HG02840 (cell line): ENCODE measurements around the gene SUSD2.
"Not testable (repeated sequence)": the region's sequence is repeated elsewhere in the genome, so short reads cannot be mapped to it uniquely, and the experiment has no call there.

Experiments
- ATAC-seq: cut with Tn5 transposase; IDR thresholded peaks from one replicate; pipeline ENCODE4 v1.9.1; 2021; ENCODE audit warnings: mild to moderate bottlenecking, moderate library complexity, moderate number of reproducible peaks; ENCODE audit not compliant: unreplicated experiment, low FRiP score

Gene SUSD2, protein sequence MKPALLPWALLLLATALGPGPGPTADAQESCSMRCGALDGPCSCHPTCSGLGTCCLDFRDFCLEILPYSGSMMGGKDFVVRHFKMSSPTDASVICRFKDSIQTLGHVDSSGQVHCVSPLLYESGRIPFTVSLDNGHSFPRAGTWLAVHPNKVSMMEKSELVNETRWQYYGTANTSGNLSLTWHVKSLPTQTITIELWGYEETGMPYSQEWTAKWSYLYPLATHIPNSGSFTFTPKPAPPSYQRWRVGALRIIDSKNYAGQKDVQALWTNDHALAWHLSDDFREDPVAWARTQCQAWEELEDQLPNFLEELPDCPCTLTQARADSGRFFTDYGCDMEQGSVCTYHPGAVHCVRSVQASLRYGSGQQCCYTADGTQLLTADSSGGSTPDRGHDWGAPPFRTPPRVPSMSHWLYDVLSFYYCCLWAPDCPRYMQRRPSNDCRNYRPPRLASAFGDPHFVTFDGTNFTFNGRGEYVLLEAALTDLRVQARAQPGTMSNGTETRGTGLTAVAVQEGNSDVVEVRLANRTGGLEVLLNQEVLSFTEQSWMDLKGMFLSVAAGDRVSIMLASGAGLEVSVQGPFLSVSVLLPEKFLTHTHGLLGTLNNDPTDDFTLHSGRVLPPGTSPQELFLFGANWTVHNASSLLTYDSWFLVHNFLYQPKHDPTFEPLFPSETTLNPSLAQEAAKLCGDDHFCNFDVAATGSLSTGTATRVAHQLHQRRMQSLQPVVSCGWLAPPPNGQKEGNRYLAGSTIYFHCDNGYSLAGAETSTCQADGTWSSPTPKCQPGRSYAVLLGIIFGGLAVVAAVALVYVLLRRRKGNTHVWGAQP

DNA sequence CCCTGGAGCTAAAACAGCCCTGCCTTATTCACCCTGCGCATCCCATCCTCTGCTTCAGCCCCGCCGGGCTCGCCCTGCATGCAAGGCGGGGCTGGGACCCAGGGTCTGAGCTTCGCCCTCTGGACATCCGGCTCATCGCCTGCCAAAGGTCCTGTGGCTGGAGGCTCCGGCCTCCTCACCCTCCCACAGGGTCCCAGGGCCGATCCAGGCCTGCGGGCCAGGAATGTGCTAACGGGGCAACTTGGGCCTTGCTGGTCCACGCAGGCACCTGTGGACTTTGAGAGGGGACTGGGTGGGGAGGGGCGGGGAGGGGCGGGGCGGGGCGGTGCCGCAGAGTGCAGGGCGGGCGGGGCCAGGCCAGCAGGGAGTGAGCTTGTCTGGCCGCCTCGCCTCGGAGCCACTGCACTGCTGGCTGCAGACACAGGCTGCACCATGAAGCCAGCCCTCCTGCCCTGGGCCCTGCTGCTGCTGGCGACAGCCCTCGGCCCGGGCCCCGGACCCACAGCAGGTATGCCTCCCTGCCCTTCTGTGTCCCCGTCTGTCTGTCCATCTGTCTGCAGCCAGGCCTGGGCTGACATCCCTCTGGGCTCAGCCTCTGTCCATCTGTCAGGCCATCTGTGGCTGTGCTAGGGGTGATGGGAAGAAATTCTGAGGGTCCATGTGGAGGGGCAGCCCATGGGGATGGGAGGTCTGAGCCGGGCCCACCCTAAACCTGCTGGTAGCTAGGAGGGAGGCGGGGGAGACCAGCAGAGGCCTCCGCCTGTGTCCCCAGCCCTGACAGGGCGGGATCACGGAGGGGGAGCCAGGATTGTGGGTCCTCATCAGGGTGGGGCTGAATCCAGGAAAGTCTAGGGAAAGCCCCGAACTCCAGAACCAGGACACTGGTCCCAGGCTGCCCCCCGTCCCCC is at the start of gene SUSD2:
TSS of gene SUSD2 (plus strand) at position 400 of the 908 bp plus-strand sequence. CDS start at position 433, 33 bp downstream.
- ATAC-seq = no peak

DNA sequence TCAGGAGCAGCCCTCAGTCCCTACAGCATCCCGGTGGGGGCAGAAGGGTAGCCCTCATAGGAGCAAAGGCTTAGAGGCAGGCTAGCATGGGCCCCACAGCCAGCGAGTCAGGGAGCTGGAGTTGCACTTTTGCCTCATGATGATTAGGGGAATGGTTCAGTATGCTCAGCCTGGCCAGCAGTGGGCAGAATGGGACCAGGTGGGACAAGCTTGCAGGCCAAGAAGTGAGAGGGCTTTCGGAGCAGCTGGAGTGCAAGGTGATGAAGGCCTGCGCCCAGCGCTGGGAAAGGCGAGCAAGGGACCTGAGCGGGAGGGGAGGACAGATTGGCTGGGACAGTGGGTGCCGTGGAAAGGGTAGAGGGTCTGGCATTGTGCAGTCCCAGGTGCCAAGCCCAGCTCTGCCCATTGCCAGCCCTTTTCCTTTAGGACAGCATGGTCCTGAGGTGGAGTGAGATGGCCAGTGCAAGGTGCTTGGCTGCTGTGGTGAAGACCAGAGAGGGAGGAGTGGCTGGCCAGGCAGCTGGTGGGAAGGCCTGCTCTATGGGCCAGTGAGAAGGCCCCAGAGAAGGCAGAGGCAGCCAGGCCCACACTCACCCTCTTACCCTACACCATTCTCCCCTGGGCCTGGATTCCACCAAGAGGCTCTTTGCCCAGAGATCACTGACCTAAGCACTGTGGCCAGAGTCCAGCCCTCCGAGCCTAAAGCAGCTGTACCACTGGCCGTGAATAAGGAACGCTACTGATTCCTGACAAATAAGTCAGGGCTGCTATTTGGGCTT is 47.9 kb upstream of the SUSD2 start:
- no peak for ATAC-seq

DNA sequence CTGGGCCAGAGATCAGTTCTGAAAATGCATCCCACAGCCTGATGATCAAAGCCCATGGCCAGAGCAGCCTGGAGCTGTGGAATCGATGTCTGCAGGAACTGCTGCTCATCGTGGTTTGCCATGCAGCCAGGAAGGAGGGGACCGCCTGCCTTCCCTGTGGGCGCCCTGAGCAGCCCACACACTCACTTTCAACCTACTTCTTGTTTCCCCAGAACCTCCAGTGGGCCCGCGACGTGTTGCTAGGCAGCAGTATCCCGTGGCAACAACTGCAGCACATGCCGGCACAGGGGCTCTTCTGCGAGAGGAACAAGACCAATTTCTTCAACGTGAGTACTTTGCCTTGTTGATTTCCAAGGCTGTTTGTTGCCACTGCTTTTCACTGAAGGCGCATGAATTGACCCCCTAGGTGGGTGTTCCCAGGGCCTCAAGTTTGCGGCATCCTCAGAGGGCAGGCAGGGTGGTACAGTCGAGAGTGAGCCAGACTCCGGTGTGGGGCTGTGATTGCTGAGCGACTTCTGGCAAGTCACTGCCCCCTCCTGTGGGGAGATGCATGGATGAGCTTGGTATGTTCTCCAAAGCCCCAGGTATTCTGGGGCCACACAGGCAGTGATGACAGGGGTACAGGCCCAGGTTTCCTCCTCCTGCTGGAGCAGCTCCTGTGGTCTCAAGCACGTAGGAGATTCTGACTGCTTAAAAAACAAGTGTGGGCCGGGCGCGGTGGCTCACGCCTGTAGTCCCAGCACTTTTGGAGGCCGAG is 47.0 kb upstream of the SUSD2 start:
- no peak for ATAC-seq

DNA sequence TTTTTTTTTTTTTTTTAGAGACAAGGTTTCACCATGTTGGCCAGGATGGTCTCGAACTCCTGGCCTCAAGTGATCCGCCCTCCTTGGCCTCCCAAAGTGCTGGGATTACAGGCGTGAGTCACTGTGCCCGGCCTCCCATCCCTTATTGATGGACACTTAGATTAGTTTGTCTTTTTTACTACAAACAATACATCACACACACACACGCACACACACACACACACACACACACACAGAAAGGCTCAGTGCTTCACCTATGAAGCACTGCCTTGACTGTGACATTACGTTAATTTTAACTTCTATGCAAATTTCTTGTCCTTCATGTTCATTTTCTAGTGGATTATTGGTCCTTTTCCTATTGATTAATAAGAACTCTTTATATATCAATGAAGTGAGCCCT is 44.8 kb upstream of the SUSD2 start:
- ATAC-seq = not testable (repeated sequence)

DNA sequence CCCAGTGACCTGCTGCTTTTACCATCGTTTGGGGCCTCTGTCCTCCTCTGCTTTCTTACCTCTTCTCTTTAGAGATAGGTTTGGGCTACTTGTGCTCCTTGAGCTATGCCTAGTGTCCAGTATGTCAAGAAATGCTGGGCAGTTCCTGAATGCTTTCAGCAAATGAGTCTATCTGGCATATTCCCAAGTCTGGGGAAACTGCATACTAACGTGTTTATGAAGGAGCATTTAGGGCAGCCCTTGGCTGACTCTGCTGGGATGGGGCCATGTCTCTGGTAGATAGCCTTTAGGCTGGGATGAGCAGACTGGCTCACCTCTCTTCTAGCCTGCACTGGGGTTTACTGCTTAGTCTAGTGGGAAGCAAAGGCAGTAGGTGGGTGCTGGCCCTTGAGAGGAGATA is 43.7 kb upstream of the SUSD2 start:
- ATAC-seq = no peak

DNA sequence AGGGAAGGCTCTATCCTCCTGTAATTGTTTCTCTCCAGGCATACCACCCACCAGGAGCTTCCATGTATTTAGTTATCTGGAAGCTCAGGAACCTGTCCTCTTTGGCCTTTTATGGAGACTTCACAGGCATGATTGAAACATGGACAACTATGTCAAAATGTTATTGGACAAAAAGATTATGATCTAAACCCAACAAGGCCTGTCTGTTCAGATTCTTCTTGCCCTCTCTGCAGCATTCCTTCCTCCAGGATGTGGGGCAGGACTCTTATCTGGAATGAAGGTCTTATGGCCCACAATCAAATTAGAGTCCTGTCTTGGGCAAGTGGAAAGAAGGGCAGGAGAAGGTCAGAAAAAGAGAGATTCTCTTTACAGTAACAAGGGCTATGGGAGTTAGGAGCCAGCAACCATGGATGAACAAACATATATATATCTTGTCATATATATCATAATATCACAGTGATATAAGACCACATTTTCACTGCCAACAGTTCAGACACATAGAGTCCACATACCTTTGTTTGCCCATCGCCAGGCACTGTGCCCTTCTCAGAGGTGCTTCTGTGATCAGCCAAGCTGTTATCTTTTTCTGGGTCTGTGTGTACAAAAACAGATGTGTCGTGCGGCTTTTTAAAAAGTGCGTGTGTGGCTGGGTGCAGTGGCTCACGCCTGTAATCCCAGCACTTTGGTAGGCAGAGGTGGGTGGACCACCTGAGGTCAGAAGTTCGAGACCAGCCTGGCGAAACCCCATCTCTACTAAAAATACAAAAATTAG is 42.5 kb upstream of the SUSD2 start:
- ATAC-seq = no peak

DNA sequence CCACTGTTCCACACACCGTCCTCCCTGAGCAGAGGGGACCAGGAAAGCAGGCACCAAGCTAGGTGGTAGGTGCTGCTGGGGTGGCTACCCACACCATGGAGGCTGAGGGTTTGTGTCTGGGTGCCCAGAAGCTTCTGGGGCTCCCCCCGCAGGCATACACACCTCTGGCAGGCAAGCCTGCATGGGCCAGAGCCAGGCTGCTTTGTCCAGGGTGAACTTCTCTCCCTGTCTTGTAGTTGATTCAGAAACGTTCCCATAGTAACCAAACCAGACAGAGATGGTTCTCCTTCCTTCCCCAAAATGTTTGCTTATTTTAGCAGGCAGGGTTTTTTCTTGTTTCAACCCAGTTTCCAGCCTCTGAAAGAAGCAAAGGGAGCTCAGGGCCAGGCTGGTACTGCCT is 40.9 kb upstream of the SUSD2 start:
- no peak for ATAC-seq

DNA sequence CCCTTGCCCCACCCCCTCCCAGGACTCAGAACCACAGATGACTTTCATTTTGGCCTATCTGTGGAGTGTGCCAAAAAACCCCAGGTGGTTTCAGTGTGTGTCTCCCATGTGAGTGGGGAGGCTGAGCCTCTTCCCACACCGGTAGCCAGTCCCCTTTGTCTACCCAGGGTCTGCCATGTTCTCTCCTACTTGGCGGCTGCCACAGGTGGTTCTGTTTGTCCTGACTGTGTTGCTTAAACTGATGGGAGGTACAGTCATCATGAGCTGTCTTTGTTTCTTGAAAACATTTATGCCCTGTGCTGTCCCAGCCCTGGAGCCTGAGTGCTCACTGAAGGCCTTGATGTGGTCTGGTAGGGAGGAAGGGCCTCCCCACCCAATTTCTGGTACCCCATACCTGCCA is 39.7 kb upstream of the SUSD2 start:
- no peak for ATAC-seq

DNA sequence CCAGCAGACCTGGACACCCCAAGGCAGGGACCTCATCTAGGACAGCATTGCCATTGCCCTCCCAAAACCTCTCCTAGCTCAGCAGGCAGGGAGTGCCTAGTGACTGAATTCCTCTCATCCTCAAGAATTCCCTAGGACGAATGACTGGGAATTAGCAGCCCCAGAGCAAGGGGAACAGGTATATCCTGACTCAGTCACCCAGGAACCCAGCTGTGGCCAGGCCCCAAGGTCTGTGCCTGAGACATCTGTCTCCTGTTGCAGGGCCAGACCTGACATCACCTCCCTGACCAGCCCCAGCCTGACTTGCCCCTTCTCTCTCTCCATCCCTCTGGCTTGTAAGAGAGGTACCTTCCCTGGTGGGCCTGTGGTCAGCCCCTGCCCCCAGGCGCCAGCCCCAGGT is 39.0 kb upstream of the SUSD2 start:
- no peak for ATAC-seq

DNA sequence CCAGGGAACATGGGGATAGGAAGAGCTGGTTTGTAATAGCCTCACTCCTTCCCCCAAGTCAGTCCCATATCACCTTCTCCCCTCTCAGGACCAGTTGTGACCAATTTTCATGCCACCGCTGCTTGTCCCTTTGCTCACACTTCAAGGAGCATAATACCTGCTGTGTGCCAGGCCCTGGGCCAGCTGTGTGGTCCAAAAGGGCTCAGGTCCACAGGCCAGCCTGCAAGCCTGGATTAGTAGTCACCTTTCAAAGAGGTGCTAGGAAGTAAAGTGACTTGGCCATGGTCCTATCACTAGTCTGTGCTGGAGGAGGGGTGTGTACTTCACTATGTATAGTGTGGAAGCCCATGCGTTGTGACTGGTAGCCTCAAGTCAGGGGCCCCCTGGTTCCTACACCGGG is 38.5 kb upstream of the SUSD2 start:
- ATAC-seq = no peak

DNA sequence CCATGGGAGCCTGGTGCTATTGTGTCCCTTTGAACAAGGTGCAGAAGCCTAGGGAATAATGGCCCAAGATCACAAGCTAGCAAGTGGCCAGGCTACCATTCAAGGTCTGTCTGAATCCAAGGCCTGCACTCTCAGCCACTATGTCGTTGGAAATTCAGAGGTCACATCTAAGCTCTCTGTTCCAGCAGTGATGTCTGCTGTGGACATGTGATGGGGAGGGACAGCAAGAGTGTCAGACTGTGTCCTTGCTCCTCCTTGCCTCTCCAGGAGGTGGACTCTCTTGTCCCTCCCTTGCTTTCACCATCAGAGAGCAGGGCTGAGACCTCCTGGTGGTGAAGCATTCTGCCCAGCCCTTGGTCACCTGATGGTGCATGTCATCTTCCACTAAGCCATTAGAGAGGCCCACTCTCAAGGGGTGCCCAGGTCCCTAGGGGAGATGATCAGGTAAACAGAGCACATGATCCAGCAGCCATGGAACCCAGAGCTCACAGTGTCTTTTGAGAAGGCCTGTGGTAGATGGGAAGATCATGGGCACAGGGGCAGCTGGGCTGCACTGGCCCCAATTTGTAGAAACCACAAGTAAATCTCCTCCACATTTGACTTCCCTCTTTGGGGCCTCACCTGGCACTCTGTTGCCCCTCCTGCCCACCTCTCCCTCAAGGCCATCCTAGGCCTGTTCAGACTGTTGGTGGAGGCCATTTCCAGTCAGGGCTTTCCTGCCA is 37.1 kb upstream of the SUSD2 start:
- ATAC-seq = no peak

DNA sequence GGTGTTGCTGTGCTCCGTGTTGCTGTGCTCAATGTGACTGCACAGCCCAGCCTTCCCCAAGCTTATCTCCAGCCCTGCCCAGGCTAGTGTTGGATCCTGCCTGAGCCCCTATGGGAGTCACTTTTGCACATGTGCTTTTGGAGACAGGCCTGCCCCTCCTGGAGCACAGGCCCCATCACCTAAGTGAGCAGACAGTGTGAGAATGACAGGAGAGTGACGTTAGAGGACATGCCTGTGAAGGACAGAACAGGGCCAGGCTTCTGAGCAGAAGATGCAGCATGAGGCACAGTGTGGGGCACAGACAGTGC is 36.6 kb upstream of the SUSD2 start:
- ATAC-seq = no peak

DNA sequence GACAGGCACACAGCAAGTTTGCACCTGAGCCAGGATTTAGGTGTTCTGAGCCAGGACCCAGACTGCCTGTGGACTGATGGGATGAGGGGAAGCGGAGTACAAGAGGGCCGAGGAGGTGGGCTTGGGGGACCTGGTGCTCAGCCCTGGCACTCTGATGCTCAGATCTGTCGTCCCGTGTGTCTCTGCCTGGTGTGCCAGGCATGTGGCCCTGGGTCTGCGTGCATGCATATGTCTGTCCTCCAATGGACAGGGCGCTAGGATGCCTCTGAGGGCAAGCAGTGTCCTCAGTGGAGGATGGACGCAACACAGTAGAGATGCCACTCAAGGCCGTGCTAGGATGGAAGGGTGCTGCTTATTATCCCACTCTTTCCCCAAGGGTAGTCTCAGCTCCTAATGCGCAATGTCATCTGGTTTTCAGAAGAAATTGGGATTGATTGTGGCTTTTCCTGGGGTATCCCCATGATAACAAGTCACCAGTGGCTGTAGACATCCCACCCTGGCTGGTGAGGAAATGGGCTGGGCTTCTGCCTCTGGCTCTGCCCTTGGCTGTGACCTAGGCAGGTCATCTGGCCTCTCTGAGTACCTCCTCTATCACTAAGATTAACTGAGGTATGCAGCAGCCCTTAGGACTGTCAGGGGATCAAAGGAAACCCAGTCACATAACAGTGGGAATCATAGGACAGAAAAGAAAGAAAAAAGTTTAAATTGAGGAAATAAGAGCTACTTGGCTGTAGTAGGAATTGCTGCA is 35.7 kb upstream of the SUSD2 start:
- no peak for ATAC-seq

DNA sequence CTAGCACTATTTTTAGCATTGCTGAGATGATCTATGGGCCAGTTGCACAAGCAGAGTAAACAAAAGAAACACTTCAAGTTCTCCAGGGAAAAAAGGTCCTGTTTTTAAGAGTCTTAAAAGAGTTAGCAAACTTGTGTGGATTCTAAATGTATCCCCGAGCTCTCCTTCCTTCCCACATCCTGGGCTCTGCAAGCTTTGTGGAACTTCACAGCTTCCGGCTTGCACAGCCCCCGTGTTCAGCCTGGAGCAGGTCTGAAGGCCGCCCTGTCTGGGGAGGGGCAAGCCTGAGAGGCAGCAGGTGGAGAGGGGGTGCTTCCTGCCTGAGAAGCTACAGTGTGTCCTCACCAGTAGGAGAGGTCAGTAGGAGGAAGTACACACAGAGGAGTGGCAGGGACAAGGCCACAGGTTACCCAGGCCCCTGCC is 35.1 kb upstream of the SUSD2 start:
- no peak for ATAC-seq

DNA sequence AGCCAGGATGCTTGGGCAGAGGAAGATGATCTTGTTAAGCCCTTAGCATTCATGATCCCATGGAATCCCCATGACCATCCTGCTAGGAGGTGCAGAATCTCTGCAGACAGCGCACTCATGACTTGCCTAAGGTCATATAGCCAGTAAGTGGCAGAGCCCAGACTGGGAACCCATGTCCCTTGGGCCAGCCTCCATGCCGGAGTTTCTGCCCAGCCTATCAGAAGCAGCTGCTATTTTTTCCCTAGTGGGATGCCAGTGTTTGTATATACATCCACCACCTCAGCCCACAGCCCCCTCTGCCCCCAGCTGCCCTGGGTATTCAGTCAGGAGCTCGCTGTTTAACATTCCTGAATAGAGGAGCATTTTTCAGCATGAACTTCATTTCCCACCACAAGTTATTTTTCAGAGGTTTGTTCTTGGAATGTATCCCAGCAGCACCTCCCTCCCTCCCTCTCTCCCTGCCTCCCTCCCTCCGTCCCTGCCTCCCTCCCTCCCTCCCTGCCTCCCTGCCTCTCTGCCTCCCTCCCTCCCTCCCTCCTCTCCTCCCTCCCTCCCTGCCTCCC is 34.4 kb upstream of the SUSD2 start:
- ATAC-seq = no peak

DNA sequence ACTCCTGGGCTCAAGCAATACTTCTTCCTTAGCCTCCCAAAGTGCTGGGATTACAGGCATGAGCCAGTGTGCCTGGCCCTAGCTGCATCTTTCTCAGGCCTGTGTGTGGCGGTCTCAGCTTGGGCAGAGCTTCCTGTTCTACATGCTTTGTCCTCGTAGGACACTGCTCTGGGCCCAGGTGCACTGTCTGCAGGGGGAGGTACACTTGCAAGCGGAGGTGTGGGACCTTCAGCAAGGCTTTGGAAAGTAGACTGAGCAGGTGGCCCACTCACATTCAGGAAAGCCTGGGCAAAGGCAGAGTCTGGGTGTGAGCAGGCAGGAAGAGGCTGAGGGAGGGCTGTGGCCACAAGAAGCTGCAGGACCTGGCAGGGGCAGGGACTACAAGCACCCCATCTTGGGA is 33.6 kb upstream of the SUSD2 start:
- ATAC-seq = no peak
